KBM-7 (cell line): ENCODE measurements around the gene NUP205.
A peak's percentile ranks its signal among the peaks of the same experiment; 100 is the strongest.
"Not testable (repeated sequence)": the region's sequence is repeated elsewhere in the genome, so short reads cannot be mapped to it uniquely, and the experiment has no call there.

Source experiments
- DNase-seq: peaks from one replicate; pipeline ENCODE4 v3.0.0-alpha.2; 2015
- in situ Hi-C: fragments of 300-500 bp; cut with MboI; formaldehyde crosslinking; loops from 2 replicates; pipeline ENCODE4 v1.14.3; 2020; ENCODE audit warnings: low sequenced_read_pairs, low pct_unique_long_range_greater_than_20kb, mixed read lengths

The NUP205 gene

GRCh38 chr7:135600226-135600625 is 42.5 kb downstream of the NUP205 start:
- in situ Hi-C loops: no loop called here
- DNase-seq: no peak

GRCh38 chr7:135601182-135601581 is 43.5 kb downstream of the NUP205 start:
- in situ Hi-C loops: no loop called here
- DNase-seq: no peak

- no peak for DNase-seq
- in situ Hi-C loops: no loop called here
Measured at GRCh38 chr7:135602304-135602703, 44.6 kb downstream of the NUP205 start.

GRCh38 chr7:135616136-135616535 is 58.4 kb downstream of the NUP205 start:
- in situ Hi-C loops: no loop called here
- no peak for DNase-seq

GRCh38 chr7:135617781-135618180 is 60.1 kb downstream of the NUP205 start:
- in situ Hi-C loops: no loop called here
- no peak for DNase-seq

- DNase-seq: no peak
- in situ Hi-C loops: no loop called here
Measured at GRCh38 chr7:135618510-135618909, 60.8 kb downstream of the NUP205 start.

GRCh38 chr7:135620447-135620846 is 62.7 kb downstream of the NUP205 start:
- in situ Hi-C loops: no loop called here
- no peak for DNase-seq

- peak; percentile 75 for DNase-seq
- in situ Hi-C loops: no loop called here
Measured at GRCh38 chr7:135620980-135621850, 63.5 kb downstream of the NUP205 start.

GRCh38 chr7:135634191-135634878 is 76.6 kb downstream of the NUP205 start:
- in situ Hi-C loops: no loop called here
- no peak for DNase-seq

GRCh38 chr7:135639690-135640089 is 82.0 kb downstream of the NUP205 start:
- DNase-seq, in situ Hi-C loops: not testable (repeated sequence)

GRCh38 chr7:135644154-135644553 is 86.4 kb downstream of the NUP205 start:
- in situ Hi-C loops: no loop called here
- DNase-seq: no peak

GRCh38 chr7:135644729-135645128 is 87.0 kb downstream of the NUP205 start:
- no peak for DNase-seq
- in situ Hi-C loops: no loop called here

GRCh38 chr7:135645296-135645904 is 87.7 kb downstream of the NUP205 start:
- peak; percentile 58 for DNase-seq
- in situ Hi-C loops: no loop called here

- in situ Hi-C loops: no loop called here
Measured at GRCh38 chr7:135647755-135648154, 90.0 kb downstream of the NUP205 start.

GRCh38 chr7:135648235-135648634 is 90.5 kb downstream of the NUP205 start:
- DNase-seq: no peak
- in situ Hi-C loops: no loop called here

More at GRCh38 chr7:135647755-135648154, 90.0 kb downstream of the NUP205 start:
- no peak for DNase-seq

- in situ Hi-C loops: no loop called here
- DNase-seq: peak; percentile 60
Measured at GRCh38 chr7:135650831-135651573, 93.3 kb downstream of the NUP205 start.

GRCh38 chr7:135653340-135654080 is 95.8 kb downstream of the NUP205 start:
- in situ Hi-C loops: no loop called here
- DNase-seq: no peak

- in situ Hi-C loops: no loop called here
- no peak for DNase-seq
Measured at GRCh38 chr7:135658564-135658963, 100.8 kb downstream of the NUP205 start.
